GM21529 (cell line): ENCODE results near the gene RGS10.

Experiments
- ATAC-seq: cut with Tn5 transposase; IDR thresholded peaks from one replicate; pipeline ENCODE4 v1.9.1; 2021; ENCODE audit not compliant: unreplicated experiment

Gene RGS10

GRCh38 chr10:119452396-119452795, 90.1 kb downstream of the RGS10 start:
- no peak for ATAC-seq

GRCh38 chr10:119451300-119451896, 91.1 kb downstream of the RGS10 start:
- ATAC-seq, result no peak

GRCh38 chr10:119450606-119451299, 91.8 kb downstream of the RGS10 start:
- no peak for ATAC-seq
